HAP-1 (cell line): ENCODE measurements around the gene OR8B4.
"Not testable (repeated sequence)": the region's sequence is repeated elsewhere in the genome, so short reads cannot be mapped to it uniquely, and the experiment has no call there.

Experiments used
- DNase-seq, 2 experiments: peaks; one replicate each; pipeline ENCODE4 v3.0.0-alpha.2; 2016 to 2020; ENCODE audit warnings: low spot score in 2 of 2
- H3K27me3 ChIP-seq: fragments of 250-450 bp; sonication (Bioruptor Pico); 2 replicates; pipeline ENCODE4 v1.5.1; 2020; ENCODE audit warnings: low read depth, mild to moderate bottlenecking, moderate library complexity
- H3K36me3 ChIP-seq: fragments of 250-450 bp; sonication (Bioruptor Pico); replicated peaks from 2 replicates; pipeline ENCODE4 v1.5.1; 2020; ENCODE audit warnings: mild to moderate bottlenecking
- H3K4me1 ChIP-seq: fragments of 250-450 bp; sonication (Bioruptor Pico); 2 replicates; pipeline ENCODE4 v1.5.1; 2020; ENCODE audit warnings: mild to moderate bottlenecking
- H3K4me3 ChIP-seq: fragments of 250-450 bp; sonication (Bioruptor Pico); 2 replicates; pipeline ENCODE4 v1.5.1; 2020; ENCODE audit warnings: mild to moderate bottlenecking, moderate library complexity
- H3K9me3 ChIP-seq: fragments of 250-450 bp; sonication (Bioruptor Pico); 2 replicates; pipeline ENCODE4 v1.5.1; 2020; ENCODE audit warnings: mild to moderate bottlenecking, moderate library complexity
- in situ Hi-C: fragments of 300-500 bp; cut with MboI; formaldehyde crosslinking; loops from 3 replicates; pipeline ENCODE4 v1.14.3; 2020; ENCODE audit warnings: low sequenced_read_pairs, inconsistent platforms, mixed read lengths

OR8B4 gene, protein sequence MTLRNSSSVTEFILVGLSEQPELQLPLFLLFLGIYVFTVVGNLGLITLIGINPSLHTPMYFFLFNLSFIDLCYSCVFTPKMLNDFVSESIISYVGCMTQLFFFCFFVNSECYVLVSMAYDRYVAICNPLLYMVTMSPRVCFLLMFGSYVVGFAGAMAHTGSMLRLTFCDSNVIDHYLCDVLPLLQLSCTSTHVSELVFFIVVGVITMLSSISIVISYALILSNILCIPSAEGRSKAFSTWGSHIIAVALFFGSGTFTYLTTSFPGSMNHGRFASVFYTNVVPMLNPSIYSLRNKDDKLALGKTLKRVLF

DNA sequence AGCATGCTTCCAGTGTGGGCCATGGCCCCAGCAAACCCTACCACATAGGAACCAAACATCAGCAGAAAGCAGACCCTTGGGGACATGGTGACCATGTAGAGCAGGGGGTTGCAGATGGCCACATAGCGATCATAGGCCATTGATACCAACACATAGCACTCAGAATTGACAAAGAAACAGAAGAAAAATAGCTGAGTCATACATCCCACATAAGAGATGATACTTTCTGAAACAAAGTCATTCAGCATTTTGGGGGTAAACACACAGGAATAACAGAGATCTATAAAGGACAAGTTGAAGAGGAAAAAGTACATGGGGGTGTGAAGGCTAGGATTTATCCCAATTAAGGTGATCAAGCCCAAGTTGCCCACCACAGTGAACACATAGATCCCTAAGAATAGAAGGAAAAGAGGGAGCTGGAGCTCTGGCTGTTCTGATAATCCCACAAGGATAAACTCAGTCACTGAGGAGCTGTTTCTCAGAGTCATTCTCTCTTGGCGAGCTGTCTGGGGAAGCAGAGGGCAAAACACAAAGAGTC lies at the start of gene OR8B4:
Gene OR8B4, minus strand, starts transcription at position 488 of the 538 bp plus-strand sequence. Its CDS starts 0 bp downstream, at position 488.
- Histone ChIP-seq H3K27me3 (no peaks in the 10 kb centered on the region), H3K4me1 (no peaks in the 10 kb centered on the region), H3K9me3 (no peaks in the 10 kb centered on the region), H3K36me3 (no peaks in the 10 kb centered on the region), H3K4me3 (no peak within 1 kb of the TSS)
- in situ Hi-C loops = loop anchor here (25.0 kb wide), 2 partner anchors 163 to 438 kb away; partner anchors contain the start of gene ROBO3
- DNase-seq = no peak

DNA sequence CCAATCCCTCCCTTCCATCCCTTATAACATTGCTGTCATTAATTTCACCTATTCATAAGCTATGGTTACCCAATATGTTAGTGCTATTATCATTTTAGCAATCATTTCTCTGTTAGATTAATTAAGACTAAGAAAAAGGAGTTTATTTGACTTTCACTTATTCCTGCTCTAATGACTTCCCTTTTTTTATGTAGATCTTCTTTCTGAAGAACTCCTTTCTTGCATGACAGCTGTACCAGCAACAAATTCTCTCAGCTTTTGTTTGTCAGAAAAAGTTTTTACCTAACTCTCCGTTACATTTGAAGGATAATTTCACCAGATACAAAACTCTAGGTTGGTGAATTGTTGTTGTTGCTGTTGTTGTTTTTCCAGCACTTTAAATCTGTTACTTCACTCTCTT lies 49.4 kb upstream of the OR8B4 start:
- Histone ChIP-seq H3K4me3 (no peak overlapping the region), H3K9me3 (no peaks in the 10 kb centered on the region), H3K27me3 (peaks cover 16% of the 10 kb centered on the region), H3K4me1 (no peaks in the 10 kb centered on the region), H3K36me3 (no peaks in the 10 kb centered on the region)
- no peak for DNase-seq
- in situ Hi-C loops = no loop called here

DNA sequence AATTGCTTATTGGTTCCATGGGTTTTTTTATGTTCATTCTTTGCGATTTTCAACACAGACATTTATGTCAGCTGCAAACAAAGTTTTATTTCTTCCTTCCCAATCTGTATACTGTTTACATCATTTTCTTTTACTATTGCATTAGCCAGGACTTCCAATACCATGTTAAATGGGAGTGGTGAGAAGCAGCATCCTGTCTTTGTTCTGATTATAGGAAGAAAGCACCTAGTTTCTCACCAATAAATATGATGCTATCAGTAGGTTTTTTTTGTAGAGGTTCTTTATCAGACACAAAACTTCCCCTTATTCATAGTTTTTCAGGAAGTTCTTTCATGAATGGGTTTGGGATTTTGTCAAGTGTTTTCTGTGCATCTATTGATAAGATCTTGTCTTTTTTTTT lies 48.8 kb upstream of the OR8B4 start:
- no peak overlapping the region for H3K4me3 ChIP-seq
- no peaks in the 10 kb centered on the region for H3K4me1 ChIP-seq
- no peak for DNase-seq
- peaks cover 16% of the 10 kb centered on the region for H3K27me3 ChIP-seq
- no peaks in the 10 kb centered on the region for H3K36me3 ChIP-seq
- H3K9me3 ChIP-seq = no peaks in the 10 kb centered on the region
- in situ Hi-C loops = no loop called here

DNA sequence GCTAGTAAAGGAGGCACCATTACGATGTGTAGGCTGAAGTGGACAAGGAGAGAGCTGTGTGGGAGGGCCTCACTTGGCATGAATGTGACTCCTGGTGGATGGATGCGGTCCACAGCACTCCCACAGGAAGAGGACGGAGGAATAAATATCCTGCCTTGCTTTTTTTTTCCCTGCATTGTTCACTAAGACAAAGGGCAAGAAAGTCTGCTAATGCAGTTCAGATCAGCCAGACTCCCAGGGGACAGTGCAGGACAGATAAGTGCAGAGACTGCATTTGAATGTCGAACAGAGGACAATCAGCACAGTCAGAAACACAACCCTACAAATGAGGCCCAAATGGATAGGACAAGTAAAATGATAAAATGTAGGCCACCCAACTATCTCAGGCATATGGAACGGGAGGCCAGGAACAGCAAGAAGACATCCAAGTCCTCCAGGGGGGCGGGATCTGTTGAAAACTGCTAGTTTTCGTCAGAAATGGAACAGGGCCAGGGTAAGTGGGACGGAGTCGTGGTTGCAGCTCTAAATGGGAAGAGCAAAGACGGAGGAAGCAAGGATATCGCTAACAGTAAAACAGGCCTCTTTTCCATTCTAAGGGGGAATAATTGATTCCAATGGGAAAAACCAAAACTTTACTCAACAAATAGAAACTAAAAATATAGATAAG lies 46.0 kb upstream of the OR8B4 start:
- Histone ChIP-seq H3K36me3 (no peaks in the 10 kb centered on the region), H3K27me3 (peaks cover 11% of the 10 kb centered on the region), H3K4me1 (no peaks in the 10 kb centered on the region), H3K4me3 (no peak overlapping the region), H3K9me3 (no peaks in the 10 kb centered on the region)
- in situ Hi-C loops = no loop called here
- DNase-seq = no peak

DNA sequence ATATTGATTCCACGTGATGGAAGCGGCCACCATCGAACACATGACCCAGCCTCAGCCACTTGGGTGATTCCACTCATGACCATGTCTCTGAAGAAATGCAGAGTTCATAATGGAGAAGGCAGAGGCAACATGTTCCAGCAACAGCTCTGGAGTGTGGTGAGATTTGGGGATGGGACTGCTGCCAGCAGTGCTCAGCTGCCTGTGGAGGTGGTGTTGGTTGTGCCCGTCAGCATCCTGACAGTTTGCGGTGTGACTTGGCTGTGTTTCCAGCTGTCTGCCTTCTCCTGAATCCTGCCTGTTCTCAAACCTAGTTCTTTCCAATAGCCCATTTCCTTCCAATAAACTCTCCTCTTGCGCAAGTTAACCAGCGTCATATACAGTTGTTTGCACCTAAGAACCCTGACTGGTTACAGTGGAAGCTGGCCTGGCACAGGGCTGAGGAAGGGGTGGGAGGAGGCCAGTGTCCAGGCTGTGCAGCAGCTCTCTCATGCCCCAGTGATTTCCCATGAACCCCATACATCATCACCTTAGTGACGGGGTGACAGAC lies 42.8 kb upstream of the OR8B4 start:
- DNase-seq = no peak
- H3K27me3 ChIP-seq = no peaks in the 10 kb centered on the region; the same call in 1 of the 2 replicates
- H3K36me3 ChIP-seq = no peaks in the 10 kb centered on the region
- no peak overlapping the region for H3K4me3 ChIP-seq
- in situ Hi-C loops = no loop called here
- H3K9me3 ChIP-seq = no peaks in the 10 kb centered on the region
- no peaks in the 10 kb centered on the region for H3K4me1 ChIP-seq

DNA sequence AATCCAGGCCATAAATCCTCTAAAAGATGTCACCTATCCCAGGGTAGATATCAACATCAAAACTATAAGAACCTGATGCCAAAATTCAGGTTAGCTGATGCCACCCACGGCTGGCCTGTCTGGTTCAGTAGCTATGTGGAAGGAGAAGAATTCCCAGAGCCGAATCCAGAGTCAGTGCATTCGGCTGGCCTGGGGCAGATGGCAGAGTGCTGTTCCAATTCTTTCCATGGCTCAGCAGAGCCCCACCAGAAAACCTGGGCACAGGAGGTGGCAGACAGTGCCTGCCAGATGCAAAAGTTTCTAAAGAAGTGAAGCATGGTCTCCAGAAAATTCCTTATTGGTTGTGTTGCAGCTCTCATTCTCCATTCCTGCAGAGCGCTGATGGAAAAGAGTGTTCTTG lies 40.7 kb upstream of the OR8B4 start:
- no peaks in the 10 kb centered on the region; the same call in 1 of the 2 replicates for H3K27me3 ChIP-seq
- no peaks in the 10 kb centered on the region for H3K4me1 ChIP-seq
- H3K9me3 ChIP-seq = no peaks in the 10 kb centered on the region
- no peak overlapping the region for H3K4me3 ChIP-seq
- no peak for DNase-seq
- H3K36me3 ChIP-seq = no peaks in the 10 kb centered on the region
- in situ Hi-C loops = no loop called here

DNA sequence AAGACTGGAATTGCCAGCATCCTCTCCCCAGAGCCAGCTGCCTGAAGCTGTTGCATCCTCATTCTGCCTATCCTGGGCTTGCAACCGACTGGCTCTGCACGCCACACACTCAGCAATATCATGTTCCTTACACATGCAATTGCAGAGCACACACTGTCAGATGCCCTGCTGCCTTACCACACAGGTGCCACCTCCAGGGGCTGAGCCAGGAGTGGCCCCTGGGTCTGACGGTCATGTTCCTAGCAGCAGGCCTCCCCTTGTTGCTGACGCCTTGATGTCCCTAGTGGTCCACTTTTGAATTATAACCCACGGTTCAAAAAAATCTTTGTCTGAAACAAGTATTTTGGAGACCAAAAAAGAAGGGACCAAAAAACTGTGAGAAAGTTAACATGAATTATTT lies 39.3 kb upstream of the OR8B4 start:
- DNase-seq = no peak
- Histone ChIP-seq H3K9me3 (no peaks in the 10 kb centered on the region), H3K4me3 (no peak overlapping the region), H3K27me3 (no peaks in the 10 kb centered on the region; the same call in 1 of the 2 replicates), H3K4me1 (no peaks in the 10 kb centered on the region), H3K36me3 (no peaks in the 10 kb centered on the region)
- in situ Hi-C loops = no loop called here

DNA sequence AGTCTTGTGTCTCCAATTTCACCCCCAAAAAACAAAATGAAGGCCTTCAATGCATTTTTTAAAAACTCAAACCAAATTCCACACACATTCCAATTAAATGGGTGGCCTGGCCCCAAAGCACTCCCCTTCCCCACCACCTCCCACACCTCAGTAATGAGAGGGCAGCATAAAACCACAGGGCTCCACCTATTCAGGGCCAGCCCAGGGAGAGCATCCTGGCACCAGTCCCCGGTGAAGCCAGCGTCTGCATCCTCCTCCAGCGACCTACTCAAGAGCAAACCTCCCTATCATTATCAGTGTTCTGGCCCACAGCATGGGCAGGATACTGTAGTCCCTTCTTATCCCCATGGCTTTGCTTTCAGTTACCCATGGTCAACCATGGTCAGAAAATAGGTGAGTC lies 38.7 kb upstream of the OR8B4 start:
- no peak for DNase-seq
- in situ Hi-C loops = no loop called here
- H3K4me3 ChIP-seq = no peak overlapping the region
- no peaks in the 10 kb centered on the region; the same call in 1 of the 2 replicates for H3K27me3 ChIP-seq
- H3K9me3 ChIP-seq = no peaks in the 10 kb centered on the region
- H3K4me1 ChIP-seq = no peaks in the 10 kb centered on the region
- H3K36me3 ChIP-seq = no peaks in the 10 kb centered on the region

DNA sequence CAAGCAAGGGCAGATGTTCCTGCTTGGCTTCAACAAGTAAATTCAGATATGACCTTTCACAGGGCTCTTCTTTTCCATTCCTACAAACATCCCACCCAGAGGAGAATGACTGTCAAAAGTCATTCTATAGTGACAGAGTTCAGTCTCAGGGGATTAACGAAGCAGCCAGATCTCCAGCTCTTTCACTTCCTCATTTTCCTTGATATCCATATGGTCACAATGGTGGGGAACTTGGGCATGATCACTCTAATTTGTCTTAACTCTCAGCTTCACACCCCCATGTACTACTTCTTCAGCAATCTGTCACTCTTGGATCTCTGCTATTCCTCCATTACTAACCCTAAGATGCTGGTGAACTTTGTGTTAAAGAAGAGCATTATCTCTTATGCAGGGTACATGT lies 35.8 kb upstream of the OR8B4 start:
- no peaks in the 10 kb centered on the region for H3K36me3 ChIP-seq
- no peaks in the 10 kb centered on the region for H3K9me3 ChIP-seq
- DNase-seq = no peak
- no peaks in the 10 kb centered on the region for H3K27me3 ChIP-seq
- in situ Hi-C loops = no loop called here
- H3K4me1 ChIP-seq = no peaks in the 10 kb centered on the region
- no peak overlapping the region for H3K4me3 ChIP-seq

DNA sequence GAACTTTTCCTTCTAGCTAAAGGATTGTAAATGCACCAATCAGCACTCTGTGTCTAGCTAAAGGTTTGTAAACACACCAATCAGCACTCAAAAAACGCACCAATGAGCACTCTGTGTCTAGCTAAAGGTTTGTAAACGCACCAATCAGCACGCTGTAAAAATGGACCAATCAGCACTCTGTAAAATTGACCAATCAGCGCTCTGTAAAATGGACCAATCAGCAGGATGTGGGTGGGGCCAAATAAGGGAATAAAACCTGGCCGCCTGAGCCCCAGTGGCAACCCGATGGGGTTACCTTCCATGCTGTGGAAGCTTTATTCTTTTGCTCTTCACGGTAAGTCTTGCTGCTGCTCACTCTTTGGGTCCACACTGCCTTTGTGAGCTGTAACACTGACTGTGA lies 34.7 kb upstream of the OR8B4 start:
- not testable (repeated sequence) for H3K27me3 ChIP-seq

DNA sequence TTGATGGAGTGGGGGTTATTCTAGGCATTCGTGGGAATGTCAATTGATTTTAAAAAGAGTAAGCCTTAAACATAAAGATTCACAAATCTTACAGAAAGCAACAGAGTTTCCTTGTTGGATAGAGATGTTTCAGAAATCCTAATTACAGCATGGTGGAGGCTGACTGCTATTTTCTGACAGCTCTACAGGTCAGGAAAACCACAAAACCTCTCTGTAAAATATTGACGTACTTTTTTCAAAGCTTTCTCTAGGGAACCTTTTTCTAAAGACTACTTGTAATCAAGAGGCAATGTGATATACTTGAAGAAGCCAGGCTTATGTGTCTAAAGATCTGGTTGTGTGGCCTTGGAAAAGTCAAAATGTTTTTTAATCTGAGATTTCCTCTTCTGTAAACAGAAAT lies 29.9 kb upstream of the OR8B4 start:
- DNase-seq = no peak
- no peaks in the 10 kb centered on the region for H3K36me3 ChIP-seq
- H3K9me3 ChIP-seq = no peaks in the 10 kb centered on the region
- H3K4me1 ChIP-seq = no peaks in the 10 kb centered on the region
- H3K4me3 ChIP-seq = no peak overlapping the region
- 0 out of 2 replicates have a peak, but pooled peaks cover 4% of the 10 kb centered on the region for H3K27me3 ChIP-seq
- in situ Hi-C loops = no loop called here

More for the DNA sequence above, 34.7 kb upstream of the OR8B4 start:
- H3K9me3 ChIP-seq, H3K4me1 ChIP-seq, H3K36me3 ChIP-seq, H3K4me3 ChIP-seq, in situ Hi-C loops, DNase-seq: not testable (repeated sequence)

DNA sequence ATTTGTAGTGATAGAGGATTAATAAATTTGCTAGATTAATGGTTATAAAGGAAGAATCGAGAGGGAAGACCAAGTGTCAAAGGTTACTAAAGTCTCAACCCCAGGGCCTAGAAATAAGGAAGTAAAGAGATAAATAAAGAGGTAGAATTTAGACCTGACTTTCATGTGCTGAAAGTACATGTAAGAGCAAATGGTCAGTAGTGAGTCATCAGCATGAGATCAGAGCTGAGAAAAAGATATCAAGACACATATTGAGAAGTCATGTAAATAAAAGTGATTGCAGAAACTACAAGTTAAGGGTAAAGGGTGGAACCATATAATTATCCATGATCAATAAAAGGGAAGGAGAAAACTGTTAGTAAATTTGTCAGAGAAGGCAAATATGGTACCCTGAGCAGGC lies 22.2 kb upstream of the OR8B4 start:
- no peaks in the 10 kb centered on the region for H3K27me3 ChIP-seq
- in situ Hi-C loops = no loop called here
- DNase-seq = no peak

DNA sequence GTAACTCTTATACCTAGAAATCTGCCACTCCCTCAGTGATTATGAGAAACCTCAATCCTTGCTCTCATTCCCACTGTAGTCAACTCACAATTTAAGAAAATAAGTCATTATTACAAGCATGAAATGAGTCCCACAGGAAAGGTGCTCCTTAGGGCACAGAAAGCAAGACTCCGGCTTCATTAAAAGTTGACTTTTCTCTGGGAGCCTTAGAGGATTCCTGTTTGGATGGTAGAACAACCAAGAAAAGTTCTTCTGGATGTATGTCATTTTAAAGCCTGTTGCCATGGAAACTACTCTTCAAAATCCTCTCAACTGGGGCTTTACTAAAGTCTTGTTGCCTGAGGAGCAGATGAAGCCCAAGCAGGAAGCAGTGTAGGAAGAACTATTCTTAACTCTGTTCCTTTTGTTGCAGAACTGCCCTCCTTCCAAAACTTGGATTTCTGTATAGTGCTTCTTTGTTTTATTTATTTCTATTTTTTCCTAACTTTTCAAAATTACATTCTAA lies 21.0 kb upstream of the OR8B4 start, which contains the start of gene OR8B8:
Gene OR8B8, minus strand, starts transcription at position 51 of the 505 bp plus-strand sequence. CDS start 4,611 bp downstream, outside the sequence.
- no peaks in the 10 kb centered on the region for H3K4me1 ChIP-seq
- DNase-seq = no peak
- no peaks in the 10 kb centered on the region for H3K36me3 ChIP-seq
- H3K9me3 ChIP-seq = no peaks in the 10 kb centered on the region
- H3K27me3 ChIP-seq = no peaks in the 10 kb centered on the region
- H3K4me3 ChIP-seq = no peak within 1 kb of the TSS
- in situ Hi-C loops = no loop called here

More for the DNA sequence above, 22.2 kb upstream of the OR8B4 start:
- no peaks in the 10 kb centered on the region for H3K36me3 ChIP-seq
- no peaks in the 10 kb centered on the region for H3K9me3 ChIP-seq
- H3K4me1 ChIP-seq = no peaks in the 10 kb centered on the region
- H3K4me3 ChIP-seq = no peak overlapping the region

DNA sequence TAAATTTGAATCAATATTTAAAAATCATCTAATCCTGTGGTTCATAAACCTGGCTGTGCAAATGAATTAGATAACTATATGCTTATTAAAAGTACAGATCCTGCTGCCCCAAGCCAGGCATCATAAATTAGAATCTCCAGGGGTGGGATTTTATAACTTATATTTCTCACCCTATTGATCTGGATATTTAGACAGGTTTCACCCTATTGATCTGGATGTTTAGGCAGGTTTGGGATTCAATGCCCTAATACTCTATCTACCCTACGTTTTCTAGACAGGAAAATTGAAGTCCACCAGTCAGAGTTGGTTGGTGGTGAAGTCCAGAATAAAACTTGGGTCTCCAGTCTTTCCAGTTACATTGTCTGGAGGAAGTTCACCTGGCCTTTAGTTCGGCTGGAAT lies 18.2 kb upstream of the OR8B4 start:
- H3K4me3 ChIP-seq = no peak overlapping the region
- no peak for DNase-seq
- no peaks in the 10 kb centered on the region for H3K36me3 ChIP-seq
- no peaks in the 10 kb centered on the region for H3K27me3 ChIP-seq
- no peaks in the 10 kb centered on the region for H3K4me1 ChIP-seq
- no peaks in the 10 kb centered on the region for H3K9me3 ChIP-seq
- in situ Hi-C loops = no loop called here
